Spleen (tissue), 7 donors: ENCODE measurements around the gene RNF227.

ENCODE experiments used
- POLR2A ChIP-seq, 3 donors: fragments of 450-650 bp; IDR thresholded peaks; one replicate each; pipeline ENCODE4 v1.5.1; 2017; ENCODE audit warnings: antibody characterized with exemption in 3 of 3, mild to moderate bottlenecking in 1 of 3
- TF ChIP-seq, protein P1 (sequence below), 11 experiments: fragments of 200-600 bp in 7 of 11; fragments of 450-650 bp in 4 of 11; sonication (generic) in 4 of 11; IDR thresholded peaks in 8 of 11; conservative IDR thresholded peaks in 3 of 11; 1 replicate in 7 of 11; 2 replicates in 4 of 11; pipeline versions ENCODE4 v1.4.0 to v1.8.0; 2016 to 2021; ENCODE audit warnings: antibody characterized with exemption in 11 of 11, inconsistent platforms in 4 of 11, mild to moderate bottlenecking in 1 of 11
- donor health status: DM: no; HTN: no; CAD: no; lungs with moderate emphysema.
- donor health status: DM: no; HTN: no; CAD: no.
- donor health status: DM: no; HTN: no; CAD: no.

DNA sequence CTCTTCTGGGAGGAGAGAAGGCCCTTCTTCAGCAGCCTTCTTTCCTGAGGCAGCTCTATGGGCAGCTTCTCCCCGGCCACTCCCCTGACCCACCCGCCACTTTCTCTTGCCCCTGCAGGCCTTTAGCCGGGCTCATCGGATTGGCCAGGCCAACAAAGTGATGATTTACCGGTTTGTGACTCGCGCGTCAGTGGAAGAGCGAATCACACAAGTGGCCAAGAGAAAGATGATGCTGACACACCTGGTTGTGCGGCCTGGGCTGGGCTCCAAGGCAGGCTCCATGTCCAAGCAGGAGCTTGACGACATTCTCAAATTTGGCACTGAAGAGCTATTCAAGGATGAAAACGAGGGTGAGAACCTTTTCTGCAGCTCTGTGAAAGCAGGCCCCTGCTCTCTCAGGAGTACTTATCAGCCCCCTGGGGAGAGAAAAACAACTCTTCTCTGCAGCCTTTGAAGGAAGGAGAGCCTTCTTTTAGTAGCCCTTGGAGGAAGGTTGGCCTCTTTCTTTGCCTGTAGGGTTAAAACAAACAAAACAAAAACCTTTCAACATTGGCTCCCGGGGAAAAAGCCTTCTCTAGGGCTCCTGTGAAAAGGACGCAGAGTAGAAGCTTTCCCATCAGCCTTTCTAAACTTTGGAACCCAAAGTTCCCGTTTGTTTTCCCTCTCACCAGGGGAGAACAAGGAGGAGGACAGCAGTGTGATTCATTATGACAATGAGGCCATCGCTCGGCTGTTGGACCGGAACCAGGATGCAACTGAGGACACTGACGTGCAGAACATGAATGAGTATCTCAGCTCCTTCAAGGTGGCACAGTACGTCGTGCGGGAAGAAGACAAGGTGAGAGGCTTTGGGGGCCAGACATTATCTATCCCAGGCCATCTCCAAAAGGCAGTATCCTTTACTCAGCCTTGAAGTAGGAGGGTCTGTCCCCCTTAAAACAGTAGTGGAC lies 12.7 kb downstream of the RNF227 start:
- TF ChIP-seq POLR2A (IDR thresholded peaks at IDR 0.05): no peak
- TF ChIP-seq, protein P1, sequence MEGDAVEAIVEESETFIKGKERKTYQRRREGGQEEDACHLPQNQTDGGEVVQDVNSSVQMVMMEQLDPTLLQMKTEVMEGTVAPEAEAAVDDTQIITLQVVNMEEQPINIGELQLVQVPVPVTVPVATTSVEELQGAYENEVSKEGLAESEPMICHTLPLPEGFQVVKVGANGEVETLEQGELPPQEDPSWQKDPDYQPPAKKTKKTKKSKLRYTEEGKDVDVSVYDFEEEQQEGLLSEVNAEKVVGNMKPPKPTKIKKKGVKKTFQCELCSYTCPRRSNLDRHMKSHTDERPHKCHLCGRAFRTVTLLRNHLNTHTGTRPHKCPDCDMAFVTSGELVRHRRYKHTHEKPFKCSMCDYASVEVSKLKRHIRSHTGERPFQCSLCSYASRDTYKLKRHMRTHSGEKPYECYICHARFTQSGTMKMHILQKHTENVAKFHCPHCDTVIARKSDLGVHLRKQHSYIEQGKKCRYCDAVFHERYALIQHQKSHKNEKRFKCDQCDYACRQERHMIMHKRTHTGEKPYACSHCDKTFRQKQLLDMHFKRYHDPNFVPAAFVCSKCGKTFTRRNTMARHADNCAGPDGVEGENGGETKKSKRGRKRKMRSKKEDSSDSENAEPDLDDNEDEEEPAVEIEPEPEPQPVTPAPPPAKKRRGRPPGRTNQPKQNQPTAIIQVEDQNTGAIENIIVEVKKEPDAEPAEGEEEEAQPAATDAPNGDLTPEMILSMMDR (IDR thresholded peaks at IDR 0.05 in 8 of 11, conservative IDR thresholded peaks at IDR 0.05 in 3 of 11): no peak
